AG08396 (cell line): ENCODE measurements around the gene CNIH2.

Source experiments
- DNase-seq: peaks from one replicate; pipeline ENCODE4 v3.0.0; 2012; ENCODE audit warnings: low spot score, mixed read lengths

CNIH2 gene

DNA sequence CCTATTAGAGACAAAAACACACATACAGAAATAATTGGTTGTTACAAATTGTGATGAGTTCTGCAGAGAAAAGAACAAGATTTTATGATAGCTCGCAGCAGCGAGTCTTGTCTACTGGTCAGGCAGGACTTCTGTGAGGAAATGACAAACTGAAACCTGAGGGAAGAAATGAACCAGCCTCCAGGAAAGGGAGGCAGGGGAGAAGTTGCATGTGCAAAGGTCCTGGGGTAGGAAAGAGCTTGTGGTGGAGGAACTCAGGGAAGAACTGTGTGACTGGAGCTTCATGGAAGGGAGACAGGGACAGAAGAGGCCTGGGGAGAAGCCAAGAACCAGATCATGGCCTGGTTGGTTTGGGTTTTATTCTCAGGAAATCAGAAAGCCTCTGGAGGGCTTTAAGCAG lies 18.8 kb upstream of the CNIH2 start:
- no peak for DNase-seq

DNA sequence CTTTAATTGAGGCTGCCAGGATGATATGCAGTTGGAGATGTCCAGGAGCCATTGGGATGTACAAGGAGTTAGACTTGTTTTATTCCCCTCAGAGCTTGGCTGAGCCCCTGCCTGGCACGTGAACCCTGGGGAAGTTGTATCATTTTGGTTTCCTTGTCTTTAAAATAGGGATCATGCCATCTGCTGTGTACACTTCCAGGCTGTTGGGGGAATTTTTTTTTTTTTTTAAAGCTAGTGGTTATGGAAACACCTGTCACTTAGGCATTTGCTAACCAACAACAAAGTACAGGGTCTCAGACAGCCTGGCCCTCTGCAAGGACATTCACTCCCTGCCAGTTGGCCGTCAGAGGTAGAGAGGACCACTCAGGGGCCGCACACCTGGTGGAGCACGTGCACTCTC lies 18.0 kb upstream of the CNIH2 start:
- DNase-seq, result no peak

- DNase-seq, result no peak
Observed at GRCh38 chr11:66261578-66261977, 16.4 kb upstream of the CNIH2 start.

DNA sequence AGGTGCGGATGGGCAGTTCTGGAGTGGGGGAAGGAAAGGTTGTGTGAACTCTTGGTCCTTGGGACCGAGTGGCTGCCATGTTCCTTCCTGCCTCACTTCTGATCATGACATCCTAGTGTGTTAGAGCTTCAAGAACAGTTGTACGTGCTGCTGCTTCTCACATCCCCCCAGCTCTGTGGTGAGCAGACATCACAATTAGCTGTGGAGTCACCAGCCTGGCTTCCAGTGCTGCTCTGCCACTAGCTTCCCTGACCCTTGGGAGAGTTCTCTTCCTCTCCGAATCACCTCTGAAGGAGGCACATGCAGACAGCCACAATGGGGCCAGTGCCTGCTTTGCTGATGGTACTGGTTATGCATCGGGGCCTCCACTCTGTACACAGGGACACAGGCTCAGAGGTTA lies 15.8 kb upstream of the CNIH2 start:
- DNase-seq, result no peak

DNA sequence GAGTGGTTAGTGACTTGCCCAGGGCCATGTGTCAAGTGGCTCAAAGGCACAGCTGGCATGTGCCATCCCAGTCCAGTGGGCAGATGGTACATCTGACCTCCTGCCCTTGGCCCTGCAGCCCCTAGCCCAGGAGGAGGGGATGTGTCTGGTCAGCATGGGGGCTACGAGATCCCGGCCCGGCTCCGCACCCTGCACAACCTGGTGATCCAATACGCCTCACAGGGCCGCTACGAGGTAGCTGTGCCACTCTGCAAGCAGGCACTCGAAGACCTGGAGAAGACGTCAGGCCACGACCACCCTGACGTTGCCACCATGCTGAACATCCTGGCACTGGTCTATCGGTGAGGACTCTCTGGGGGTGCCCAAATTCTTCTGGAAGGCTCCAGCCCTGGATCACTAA lies 15.3 kb upstream of the CNIH2 start:
- DNase-seq, result no peak

DNA sequence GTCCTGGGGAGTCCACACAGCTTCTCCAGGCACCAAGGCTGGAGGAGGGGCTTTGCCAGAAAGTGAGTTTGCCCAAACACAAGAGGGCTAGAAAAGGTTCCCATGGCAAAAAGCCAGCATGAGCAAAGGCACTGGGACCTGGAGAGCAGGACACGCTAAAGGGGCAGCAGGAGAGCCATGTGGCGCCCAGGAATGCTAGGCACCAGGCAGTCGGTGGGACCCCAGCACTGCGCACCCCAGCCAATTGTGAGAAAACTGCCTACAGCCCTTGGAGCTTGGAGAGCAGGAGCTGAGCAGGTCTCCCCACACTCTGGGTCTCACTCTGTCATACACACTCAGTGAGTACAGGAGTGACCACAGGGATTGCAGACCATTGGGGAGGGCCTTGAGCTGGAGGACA lies 14.7 kb upstream of the CNIH2 start:
- no peak for DNase-seq

GRCh38 chr11:66263785-66264184 lies 14.2 kb upstream of the CNIH2 start:
- DNase-seq, result no peak

DNA sequence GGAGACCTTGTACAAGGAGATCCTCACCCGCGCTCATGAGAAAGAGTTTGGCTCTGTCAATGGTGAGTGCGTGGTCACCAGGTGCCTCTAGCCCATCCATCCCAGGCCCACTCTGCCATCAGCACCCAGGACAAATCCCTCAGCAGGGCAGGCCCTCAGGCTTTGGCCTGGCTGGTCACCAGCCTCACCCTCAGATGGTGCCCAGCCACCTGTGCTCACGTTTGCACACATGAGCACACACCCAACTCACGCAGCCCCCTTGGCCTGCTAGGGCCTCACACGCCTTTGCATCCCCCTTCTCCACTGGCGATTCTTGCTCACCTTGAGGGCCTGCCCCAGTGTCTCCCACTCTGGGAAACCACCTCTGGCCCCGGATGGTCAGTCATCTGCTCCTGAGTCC lies 13.6 kb upstream of the CNIH2 start:
- DNase-seq, result no peak

GRCh38 chr11:66264914-66265313 lies 13.1 kb upstream of the CNIH2 start:
- DNase-seq, result no peak

GRCh38 chr11:66265531-66266377 lies 12.2 kb upstream of the CNIH2 start:
- no peak for DNase-seq

- DNase-seq, result no peak
Observed at GRCh38 chr11:66266378-66267038, 11.5 kb upstream of the CNIH2 start.

DNA sequence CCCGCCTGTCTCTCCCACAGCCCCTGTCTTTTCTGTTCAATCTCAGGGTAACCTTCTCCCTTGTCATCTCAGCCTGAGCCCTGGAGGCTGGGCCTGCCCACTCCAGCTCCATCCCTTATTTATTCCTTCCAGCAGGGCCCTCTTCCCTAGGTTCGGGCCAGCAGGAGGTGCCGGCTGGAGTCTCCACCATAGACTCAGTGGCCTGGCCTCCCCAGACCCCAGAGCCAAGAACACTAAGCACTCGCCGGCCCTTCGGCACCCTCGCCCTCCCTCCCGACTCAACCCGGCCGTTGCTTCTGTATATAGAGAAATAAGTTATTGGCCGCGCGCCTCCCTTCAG lies 11.0 kb upstream of the CNIH2 start:
- no peak for DNase-seq

DNA sequence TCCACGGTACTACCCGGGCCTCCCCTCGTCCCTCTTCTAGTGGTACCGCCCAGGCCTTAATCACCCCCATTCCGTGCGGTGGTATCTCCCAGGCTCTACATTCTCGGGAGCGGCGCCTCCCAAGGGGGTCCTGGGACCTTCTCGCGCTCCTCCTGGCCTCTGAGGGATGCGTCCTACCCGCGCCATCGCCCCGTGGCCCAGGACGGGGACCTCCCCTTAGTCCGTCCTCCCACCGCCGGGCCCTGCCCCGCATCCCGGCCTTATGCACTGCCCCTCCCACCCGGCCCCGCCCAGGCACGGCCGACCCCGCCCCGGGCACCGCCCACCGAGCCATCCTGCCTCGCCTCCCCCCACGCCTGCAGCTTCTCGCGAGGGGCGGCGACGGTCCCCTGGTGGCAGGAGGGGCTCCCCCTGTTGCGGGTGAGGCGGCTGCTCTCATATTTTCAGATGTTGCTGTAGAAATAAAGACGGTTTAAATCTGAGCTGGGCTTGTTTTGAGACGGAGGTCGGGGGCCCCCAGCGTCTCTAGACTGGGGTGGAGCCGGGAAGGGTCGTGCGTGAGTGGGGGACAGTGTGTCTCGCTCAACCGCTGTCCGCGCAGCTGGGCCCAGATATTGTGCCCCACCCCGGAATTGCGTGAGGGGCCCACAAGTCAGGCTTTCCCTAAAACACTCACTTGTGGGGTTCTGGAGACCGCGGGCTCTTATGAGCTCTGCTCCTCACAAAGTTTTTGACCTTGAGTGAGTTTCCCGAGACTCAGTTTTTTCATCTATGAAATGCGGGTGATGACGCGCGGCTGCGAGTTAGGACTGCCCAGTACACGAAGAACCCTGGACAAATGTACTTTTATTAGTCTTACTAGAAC lies 10.4 kb upstream of the CNIH2 start:
- peak; percentile 94 for DNase-seq

DNA sequence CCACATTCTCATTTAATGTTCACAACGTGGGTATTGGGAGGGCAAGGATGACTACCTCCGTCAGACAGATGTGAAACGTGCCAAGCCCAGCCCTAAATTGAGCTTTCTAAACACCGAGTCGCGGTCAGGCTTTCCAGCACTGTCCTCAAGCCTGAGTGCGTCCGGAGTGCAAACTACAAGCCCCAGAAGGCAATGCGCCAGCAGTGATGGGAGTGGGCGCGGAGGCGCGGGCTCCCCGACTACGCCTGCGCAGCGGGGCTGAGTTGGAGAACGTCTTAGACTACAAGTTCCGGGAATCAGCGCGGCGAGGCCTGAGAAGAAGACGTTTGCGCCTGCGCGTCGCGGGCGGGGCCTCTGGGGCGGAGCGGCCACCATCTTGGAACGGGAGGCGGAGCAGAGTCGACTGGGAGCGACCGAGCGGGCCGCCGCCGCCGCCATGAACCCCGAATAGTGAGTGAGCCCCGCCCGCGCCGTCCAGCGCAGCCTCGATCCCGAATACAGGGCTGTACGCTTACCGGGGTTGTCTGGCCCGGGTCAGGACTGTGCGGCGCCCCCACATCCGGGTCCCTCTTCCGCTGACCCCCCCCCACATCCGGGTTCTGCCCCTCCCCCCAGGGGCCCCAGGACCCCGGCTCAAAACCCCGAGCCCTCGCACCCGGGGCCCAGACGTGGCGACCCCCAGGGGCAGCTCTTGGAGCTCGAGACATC lies 9.6 kb upstream of the CNIH2 start, which contains the start of gene RAB1B:
TSS of gene RAB1B (plus strand) at position 396 of the 708 bp plus-strand sequence. CDS start at position 437, 41 bp downstream.
- peak; percentile 100 for DNase-seq

- peak; percentile 63 for DNase-seq
Observed at GRCh38 chr11:66268952-66269905, 8.7 kb upstream of the CNIH2 start.

GRCh38 chr11:66271816-66272215 lies 6.2 kb upstream of the CNIH2 start:
- no peak for DNase-seq

DNA sequence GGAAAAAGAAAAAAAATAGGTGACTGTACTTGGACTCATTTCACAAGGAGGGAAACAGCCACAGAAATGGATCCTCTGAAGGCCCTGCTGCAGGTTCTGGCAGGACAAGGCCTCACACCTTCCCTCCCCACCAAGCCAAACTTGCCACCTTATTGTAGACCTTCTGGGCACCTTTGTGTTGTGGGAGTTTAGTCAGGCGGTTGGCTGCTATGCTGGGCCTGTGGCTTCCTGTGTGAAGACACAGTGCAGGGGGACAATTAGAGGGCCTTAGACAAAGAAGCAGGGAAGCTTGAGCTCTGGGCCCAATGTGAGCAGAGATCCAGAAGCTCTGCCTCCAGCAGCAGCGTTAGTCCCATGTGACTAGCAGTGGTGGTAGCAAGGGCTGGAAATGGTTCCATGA lies 5.4 kb upstream of the CNIH2 start:
- DNase-seq, result no peak

DNA sequence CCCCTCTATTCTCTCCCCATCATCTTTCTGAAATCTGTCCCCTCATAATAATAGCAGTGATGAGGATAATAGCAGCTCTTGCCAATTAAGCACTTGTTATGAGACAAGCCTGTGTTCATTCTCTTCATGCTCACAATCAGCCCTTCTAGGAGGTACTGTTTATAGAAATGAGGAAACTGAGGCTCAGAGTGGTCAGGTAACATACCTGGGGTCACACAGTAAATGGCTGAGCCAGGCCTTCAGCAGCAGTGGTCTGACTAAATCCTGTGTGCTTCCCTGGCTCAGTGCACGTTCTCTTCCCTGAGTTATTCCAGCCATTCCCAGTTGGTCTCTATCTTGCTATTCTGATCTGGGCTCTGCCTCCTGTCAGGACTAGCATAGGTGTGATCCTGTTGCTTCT lies 3.8 kb upstream of the CNIH2 start:
- no peak for DNase-seq

DNA sequence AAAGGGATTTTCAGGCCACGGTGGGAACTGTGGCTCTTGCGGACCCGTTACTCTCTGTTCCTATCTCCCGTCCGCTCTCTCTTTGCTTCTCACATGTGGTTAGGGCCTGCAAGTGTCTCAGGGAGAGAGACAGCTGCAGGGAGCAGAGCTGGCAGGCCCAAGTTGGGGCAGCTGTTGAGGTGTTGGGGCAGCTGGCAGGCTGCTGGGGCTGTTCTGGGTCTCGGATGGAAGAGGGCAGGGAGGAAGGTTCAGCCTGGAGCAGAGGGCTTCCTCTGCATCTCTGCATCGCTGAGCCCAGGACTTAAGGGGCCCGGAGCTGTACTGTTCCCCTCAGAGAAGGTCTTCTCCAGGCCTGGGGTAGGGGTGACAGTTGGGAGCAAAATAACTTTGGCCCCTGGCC lies 2.6 kb upstream of the CNIH2 start:
- no peak for DNase-seq

DNA sequence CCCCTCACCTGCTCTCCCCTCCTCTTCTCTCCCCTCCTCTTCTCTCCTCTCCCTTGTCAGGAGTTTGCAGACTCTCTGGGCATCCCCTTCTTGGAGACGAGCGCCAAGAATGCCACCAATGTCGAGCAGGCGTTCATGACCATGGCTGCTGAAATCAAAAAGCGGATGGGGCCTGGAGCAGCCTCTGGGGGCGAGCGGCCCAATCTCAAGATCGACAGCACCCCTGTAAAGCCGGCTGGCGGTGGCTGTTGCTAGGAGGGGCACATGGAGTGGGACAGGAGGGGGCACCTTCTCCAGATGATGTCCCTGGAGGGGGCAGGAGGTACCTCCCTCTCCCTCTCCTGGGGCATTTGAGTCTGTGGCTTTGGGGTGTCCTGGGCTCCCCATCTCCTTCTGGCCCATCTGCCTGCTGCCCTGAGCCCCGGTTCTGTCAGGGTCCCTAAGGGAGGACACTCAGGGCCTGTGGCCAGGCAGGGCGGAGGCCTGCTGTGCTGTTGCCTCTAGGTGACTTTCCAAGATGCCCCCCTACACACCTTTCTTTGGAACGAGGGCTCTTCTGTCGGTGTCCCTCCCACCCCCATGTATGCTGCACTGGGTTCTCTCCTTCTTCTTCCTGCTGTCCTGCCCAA lies 1.9 kb upstream of the CNIH2 start:
- DNase-seq, result no peak
